HG03280 (cell line): ENCODE measurements around the gene YEATS2.
"Not testable (repeated sequence)": the region's sequence is repeated elsewhere in the genome, so short reads cannot be mapped to it uniquely, and the experiment has no call there.

Experiments used
- ATAC-seq: cut with Tn5 transposase; IDR thresholded peaks from one replicate; pipeline ENCODE4 v1.9.1; 2021; ENCODE audit warnings: mild to moderate bottlenecking, moderate library complexity; ENCODE audit not compliant: unreplicated experiment

Gene YEATS2

DNA sequence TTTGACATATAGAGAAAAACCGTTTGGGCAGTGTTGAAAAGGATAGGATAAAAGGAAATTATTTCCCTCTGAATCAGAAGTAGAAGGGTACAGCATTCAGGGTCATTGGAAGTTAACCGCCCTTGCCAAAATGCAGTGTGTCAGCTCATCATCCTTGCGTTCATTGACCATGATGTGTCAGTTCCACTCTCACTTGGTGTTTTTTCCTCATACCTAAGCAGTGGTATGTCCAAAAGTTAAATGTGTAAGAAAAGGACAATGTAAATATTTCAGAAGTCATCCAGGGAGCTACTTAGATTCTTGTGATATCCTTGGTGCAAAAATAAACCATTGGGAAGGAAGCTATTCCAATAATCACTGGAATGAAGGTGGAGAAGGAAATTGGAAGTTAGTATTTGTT is 77.0 kb downstream of the YEATS2 start:
- ATAC-seq: no peak

DNA sequence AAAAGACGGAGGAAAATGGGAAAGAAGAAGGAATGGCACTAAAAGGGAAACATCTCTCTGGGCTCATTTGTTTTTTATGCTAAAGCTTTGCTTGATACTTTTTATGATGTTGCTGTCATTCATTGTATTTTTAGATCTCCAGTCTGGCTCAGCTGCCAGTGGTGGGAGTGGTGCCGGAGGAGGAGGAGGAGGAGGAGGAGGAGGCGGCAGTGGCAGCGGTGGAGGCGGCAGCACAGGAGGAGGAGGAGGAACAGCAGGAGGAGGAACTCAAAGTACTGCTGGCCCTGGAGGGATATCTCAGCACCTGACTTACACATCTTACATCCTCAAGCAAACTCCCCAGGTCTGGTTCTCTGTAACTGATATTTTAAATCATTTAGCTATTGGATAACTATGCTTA is 78.2 kb downstream of the YEATS2 start:
- no peak for ATAC-seq

- ATAC-seq: not testable (repeated sequence)
Measured at GRCh38 chr3:183776451-183776850, 78.9 kb downstream of the YEATS2 start.

DNA sequence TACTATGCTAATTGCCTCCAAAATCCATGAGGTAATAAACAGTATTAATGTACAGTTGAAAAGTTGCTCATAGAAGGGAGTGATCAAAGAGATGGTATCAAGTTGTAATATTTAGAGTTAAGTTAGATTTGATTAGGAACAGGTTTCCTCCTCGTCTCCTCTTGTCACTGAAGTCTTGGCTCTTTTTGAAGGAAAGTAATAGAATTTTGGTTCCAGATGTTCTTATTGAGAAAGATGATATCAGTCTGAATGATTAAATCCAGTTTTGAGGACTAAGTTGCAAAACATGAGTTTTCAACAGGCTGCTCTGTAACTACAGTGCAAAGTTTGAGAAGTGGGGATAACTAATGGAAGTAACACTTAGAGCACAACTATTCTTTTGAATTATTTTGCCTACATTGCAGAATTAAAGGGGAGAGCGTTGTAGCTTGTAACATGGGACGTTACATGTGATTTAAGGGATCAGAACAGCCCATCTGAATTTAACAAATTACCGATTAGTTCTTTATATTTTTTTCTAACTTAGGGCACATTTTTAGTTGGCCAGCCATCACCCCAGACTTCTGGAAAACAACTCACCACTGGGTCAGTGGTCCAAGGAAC is 79.5 kb downstream of the YEATS2 start:
- no peak for ATAC-seq

DNA sequence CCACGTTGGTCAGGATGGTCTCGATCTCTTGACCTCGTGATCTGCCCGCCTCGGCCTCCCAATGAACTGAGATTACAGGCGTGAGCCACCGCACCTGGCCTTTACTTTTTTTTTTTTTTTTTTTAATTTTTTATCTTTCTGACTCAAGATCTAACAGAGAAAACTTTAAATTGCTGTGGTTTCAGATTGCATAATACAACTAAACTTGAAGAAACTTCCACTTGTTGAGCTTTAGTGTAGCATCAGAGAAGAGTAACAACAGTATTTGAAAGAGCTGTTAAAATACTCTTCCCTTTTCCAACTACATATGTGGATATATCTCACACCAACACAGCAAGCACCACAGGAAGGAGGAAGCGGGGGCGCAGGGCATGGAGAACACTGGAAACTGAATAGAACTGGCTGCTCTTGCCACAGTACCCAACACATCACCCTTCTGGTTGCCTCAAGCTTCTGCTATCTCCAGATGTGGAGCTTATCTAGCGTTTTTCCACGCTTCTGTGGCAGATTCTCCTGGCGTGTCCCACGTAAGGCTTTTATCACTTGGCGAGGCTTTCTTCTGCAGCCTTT is 82.4 kb downstream of the YEATS2 start:
- no peak for ATAC-seq

GRCh38 chr3:183781246-183781645 is 83.6 kb downstream of the YEATS2 start:
- ATAC-seq: no peak

GRCh38 chr3:183782576-183783276 is 85.1 kb downstream of the YEATS2 start:
- no peak for ATAC-seq

- ATAC-seq: not testable (repeated sequence)
Measured at GRCh38 chr3:183784503-183784902, 86.9 kb downstream of the YEATS2 start.

- no peak for ATAC-seq
Measured at GRCh38 chr3:183789826-183790225, 92.2 kb downstream of the YEATS2 start.

GRCh38 chr3:183790700-183791099 is 93.1 kb downstream of the YEATS2 start:
- ATAC-seq: no peak

- no peak for ATAC-seq
Measured at GRCh38 chr3:183792976-183793375, 95.4 kb downstream of the YEATS2 start.

GRCh38 chr3:183794452-183794851 is 96.9 kb downstream of the YEATS2 start:
- ATAC-seq: no peak

DNA sequence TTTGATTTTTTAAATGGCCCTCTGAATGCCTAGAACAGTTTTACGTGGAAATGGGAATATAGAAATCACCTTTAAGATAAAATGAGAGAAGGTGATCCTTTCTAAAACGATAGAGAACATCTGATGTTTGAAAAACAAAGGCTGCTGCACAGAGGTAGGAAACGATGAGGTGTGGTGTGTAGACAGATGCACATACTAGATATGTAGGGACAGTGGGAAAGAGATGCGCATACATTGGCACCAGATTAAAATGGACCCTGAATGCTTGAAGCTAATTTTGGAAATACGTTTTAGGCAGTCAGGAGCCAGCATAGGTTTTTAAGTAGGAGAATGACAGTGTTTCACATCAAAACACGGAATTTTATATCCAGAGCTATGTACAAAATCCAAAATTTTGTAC is 98.8 kb downstream of the YEATS2 start:
- no peak for ATAC-seq

DNA sequence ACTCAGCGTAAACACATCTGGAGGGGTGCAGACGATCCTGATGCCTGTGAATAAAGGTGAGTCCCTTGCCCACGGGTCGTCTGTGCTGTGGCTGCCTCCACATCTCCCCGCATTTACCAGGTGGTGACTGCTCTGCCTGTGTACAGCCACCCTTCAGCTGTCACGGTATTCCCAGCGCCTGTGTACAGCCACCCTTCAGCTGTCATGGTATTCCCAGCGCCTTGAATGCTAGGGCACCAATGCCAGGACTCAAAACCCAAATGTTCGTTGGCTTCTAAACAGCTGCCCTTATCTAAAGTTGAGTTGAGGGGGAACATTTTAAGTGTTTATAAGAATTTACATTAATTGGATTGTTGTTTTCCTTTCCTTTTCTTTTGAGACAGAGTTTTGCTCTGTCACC is 100.4 kb downstream of the YEATS2 start:
- ATAC-seq: no peak

GRCh38 chr3:183799461-183799860 is 101.9 kb downstream of the YEATS2 start:
- no peak for ATAC-seq

GRCh38 chr3:183800243-183800863 is 102.8 kb downstream of the YEATS2 start:
- ATAC-seq: no peak

DNA sequence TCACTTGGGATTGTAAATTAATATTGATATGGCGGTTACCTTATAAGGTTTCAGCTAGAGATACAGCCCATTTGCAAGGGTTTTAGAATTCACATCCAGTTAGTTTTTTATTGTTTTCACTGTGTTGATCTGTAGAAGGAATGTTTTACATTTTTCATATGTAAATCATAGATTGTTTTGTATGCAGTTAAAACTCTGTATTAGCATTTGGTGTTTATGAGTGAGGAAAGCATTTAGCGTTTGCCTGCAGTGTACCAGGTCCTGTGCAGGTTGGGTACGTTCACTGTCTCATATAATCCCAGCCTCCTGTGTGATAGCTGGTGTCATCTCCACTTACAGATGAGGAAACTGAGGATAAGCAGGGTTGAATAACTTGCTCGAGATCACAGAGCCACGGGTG is 104.0 kb downstream of the YEATS2 start:
- no peak for ATAC-seq

- no peak for ATAC-seq
Measured at GRCh38 chr3:183802989-183803388, 105.4 kb downstream of the YEATS2 start.

DNA sequence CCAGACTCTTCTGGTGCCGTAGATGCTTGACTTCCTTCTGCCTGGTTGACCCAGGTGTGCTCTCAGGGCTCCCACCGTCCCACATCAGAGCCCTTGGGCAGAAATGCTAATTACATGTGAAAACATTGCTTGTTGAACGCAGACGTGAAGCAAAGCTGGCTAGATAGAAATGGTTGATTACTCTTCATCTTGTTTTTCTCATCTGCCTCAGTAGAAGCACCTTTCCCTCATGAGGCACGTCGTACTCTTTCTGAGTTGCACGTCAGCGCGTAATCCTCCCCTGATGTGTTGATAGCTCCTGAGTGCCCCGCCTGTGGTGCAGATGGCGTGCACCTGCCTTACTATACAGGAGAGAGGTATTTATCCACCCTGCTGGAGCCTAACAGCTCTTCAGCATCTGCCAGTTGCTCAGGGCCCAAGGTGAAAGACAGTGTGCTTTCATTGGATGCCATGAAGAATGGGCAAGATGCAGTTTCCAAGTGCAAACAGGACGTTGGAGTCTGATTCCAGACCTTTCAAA is 109.7 kb downstream of the YEATS2 start:
- no peak for ATAC-seq

DNA sequence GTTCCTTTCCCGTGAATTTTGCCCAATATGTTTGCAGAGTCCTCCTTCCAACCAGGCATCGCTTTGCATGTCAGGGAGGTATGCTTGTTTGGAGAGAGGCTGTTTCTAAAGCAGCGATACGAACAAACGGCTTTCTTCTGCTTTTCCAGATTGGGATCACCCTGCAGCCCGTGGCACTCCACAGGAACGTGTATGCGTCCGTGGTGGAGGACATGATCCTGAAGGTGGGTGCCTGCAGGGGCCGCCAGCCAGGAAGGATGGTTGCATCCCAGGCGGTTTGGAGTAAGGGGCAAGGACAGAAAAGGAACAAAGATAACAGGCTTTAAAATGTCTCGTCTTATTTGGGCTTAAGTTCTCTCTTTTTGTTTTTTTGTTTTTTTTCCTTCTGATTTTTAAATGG is 110.3 kb downstream of the YEATS2 start:
- ATAC-seq: no peak

GRCh38 chr3:183808355-183808754 is 110.8 kb downstream of the YEATS2 start:
- no peak for ATAC-seq

- ATAC-seq: no peak
Measured at GRCh38 chr3:183809270-183809669, 111.7 kb downstream of the YEATS2 start.
